Colonic mucosa (tissue), 4 donors: ENCODE data around the gene ZFP36. TPM values are rescaled to one million over a fixed set of nuclear protein-coding genes. Genes with fewer than 3 reads are reported as not detected.

Experiments used
- DNase-seq: peaks from one replicate; pipeline ENCODE4 v3.0.0-alpha.2; 2020
- H3K27ac ChIP-seq: fragments of 200-600 bp; one replicate; pipeline ENCODE4 v1.8.0; 2021
- H3K27me3 ChIP-seq: fragments of 200-600 bp; one replicate; pipeline ENCODE4 v1.8.0; 2021
- H3K36me3 ChIP-seq: fragments of 200-600 bp; one replicate; pipeline ENCODE4 v1.8.0; 2021
- H3K4me1 ChIP-seq: fragments of 200-600 bp; one replicate; pipeline ENCODE4 v1.8.0; 2021; ENCODE audit warnings: mild to moderate bottlenecking
- H3K4me3 ChIP-seq: fragments of 200-600 bp; one replicate; pipeline ENCODE4 v1.8.0; 2021
- H3K9ac ChIP-seq, 2 donors: one replicate each; pipeline ENCODE4 v1.7.0; 2013; ENCODE audit warnings: control low read depth in 2 of 2, low read depth in 2 of 2, low read length in 2 of 2
- H3K9me3 ChIP-seq: fragments of 200-600 bp; one replicate; pipeline ENCODE4 v1.8.0; 2021
- intact Hi-C: fragments of 100-400 bp; cut with DNase I; formaldehyde crosslinking; loops from one replicate; pipeline ENCODE4 v1.14.1; 2022
- total RNA-seq, 2 donors: library from RNA; stranded (reverse); fragmentation: NEBNext Ultra II Directional in 1 of 2; extraction: Animal tissue kit (Norgen Biotek cat#: 25700) in 1 of 2; gene quantifications; one replicate each; pipeline ENCODE4 v1.2.1, GENCODE V29; 2021
- TF ChIP-seq, protein P1 (sequence below): fragments of 200-600 bp; IDR thresholded peaks from one replicate; pipeline ENCODE4 v1.8.0; 2022; ENCODE audit warnings: antibody characterized with exemption, mild to moderate bottlenecking
- donor health status: healthy.
- donor health status: DM: no; HTN: no; CAD: no.
- donor health status: DM: no; HTN: no; CAD: no.

ZFP36 gene
- total RNA-seq, 2 donors from 2014 or later: 120 to 121 TPM

DNA sequence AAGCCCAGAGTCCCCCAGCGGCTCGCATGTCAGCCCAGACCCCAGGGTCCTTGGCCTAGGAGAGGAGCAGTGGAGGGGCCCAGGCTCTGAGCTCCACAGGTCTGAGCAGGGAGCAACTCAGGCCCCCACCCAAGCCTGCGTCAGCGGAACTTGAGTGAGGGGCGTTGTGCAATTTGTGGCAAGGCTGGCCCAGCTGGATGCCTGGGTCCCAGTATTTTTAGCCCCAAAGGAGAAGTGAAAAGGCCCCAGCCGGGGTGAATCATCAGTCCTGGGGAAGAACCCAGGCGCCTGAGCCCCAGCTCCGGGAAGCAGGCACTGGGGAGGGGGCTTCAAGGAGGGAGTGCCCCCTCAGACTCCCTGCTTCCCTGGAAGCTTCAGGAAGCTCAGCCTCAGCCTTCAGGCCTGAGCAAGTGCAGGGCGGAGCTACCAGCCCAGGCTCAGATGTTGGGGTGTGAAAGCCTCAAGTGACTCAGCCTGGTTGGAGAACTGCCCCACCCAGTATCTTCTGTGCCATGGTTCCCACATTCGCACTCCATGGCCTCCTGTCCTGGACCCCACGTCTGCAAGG lies 8.3 kb upstream of the ZFP36 start:
- Histone ChIP-seq H3K36me3 (no peaks in the 10 kb centered on the region), H3K27me3 (no peaks in the 10 kb centered on the region), H3K4me3 (peak overlapping the region; percentile 10), H3K9ac (peak overlapping the region; percentile 73 to 95), H3K27ac (peak overlapping the region; percentile 99), H3K9me3 (no peaks in the 10 kb centered on the region), H3K4me1 (peaks cover 24% of the 10 kb centered on the region)
- peak; percentile 89 for DNase-seq
- TF ChIP-seq, protein P1, sequence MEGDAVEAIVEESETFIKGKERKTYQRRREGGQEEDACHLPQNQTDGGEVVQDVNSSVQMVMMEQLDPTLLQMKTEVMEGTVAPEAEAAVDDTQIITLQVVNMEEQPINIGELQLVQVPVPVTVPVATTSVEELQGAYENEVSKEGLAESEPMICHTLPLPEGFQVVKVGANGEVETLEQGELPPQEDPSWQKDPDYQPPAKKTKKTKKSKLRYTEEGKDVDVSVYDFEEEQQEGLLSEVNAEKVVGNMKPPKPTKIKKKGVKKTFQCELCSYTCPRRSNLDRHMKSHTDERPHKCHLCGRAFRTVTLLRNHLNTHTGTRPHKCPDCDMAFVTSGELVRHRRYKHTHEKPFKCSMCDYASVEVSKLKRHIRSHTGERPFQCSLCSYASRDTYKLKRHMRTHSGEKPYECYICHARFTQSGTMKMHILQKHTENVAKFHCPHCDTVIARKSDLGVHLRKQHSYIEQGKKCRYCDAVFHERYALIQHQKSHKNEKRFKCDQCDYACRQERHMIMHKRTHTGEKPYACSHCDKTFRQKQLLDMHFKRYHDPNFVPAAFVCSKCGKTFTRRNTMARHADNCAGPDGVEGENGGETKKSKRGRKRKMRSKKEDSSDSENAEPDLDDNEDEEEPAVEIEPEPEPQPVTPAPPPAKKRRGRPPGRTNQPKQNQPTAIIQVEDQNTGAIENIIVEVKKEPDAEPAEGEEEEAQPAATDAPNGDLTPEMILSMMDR: no peak
- intact Hi-C loops: no loop called here

DNA sequence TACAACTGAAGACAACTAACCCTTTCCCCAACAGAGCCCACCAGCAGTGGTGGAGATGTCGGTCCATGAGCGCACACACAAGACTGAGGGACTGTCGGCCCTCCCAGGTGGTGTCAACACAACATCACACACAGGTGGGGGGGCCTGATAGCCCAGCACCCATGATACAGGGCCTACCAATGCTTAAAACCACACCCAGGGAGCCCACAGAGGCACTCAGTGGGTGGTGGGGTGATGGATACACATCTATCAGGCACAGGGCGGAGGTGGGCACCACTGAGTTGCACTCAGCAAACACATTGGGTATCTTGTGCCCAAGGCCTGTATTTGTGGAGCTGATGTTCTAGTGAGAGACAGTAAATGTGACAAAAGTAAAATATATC lies 7.0 kb upstream of the ZFP36 start:
- H3K27ac ChIP-seq: peak overlapping the region; percentile 99
- no peaks in the 10 kb centered on the region for H3K36me3 ChIP-seq
- H3K4me1 ChIP-seq: peaks cover 24% of the 10 kb centered on the region
- H3K9ac ChIP-seq: peak overlapping the region; percentile 1 to 70
- no peak overlapping the region for H3K4me3 ChIP-seq
- no peaks in the 10 kb centered on the region for H3K27me3 ChIP-seq
- intact Hi-C loops: no loop called here
- H3K9me3 ChIP-seq: no peaks in the 10 kb centered on the region
- TF ChIP-seq, protein P1: no peak
- DNase-seq: no peak

DNA sequence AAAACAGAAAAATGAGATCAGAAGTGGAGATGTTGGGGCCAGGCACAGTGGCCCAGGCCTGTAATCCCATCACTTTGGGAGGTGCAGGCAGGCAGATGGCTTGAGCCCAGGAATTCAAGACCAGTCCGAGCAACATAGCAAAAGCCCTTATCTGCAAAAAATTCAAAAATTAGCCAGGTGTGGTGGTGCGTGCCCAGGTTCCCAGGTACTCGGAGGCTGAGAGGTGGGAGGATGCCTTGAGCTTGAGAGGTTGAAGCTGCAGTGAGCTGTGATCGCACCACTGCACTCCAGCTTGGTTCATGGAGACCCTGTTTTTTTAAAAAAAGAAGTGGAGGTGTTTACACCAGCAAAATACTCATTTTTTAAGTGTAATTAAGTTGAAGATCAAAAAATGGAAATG lies 6.6 kb upstream of the ZFP36 start:
- Histone ChIP-seq H3K27me3 (no peaks in the 10 kb centered on the region), H3K4me1 (peaks cover 24% of the 10 kb centered on the region), H3K27ac (peak overlapping the region; percentile 99), H3K9ac (peak overlapping the region in 1 of 2 donors; percentile 70), H3K9me3 (no peaks in the 10 kb centered on the region), H3K4me3 (no peak overlapping the region), H3K36me3 (no peaks in the 10 kb centered on the region)
- no peak for DNase-seq
- intact Hi-C loops: no loop called here
- TF ChIP-seq, protein P1: no peak

DNA sequence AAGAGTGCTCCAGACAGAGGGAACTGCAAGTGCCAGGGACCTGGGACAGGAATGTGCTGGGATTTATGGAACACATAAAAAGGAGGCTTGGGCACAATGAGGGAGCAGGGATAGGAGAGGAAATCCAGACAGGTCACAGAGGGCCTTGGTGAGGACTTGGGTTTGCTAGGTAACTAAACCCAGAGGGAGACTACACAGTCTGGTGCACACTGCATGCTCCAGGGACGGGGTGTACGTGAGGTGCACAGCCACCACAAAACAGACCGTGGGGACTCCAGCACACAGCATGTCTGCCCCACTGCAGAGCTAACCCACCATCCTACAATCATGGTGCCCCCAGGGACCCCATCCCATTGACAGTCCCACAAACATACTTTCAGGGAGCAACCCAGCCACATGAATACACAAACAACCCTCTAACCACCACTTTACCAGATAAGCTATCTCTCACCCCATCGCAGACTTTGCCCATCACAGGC lies 5.5 kb upstream of the ZFP36 start:
- H3K9ac ChIP-seq: peak overlapping the region; percentile 88 to 96
- peak overlapping the region; percentile 100 for H3K27ac ChIP-seq
- peaks cover 24% of the 10 kb centered on the region for H3K4me1 ChIP-seq
- H3K9me3 ChIP-seq: no peaks in the 10 kb centered on the region
- no peak overlapping the region for H3K4me3 ChIP-seq
- TF ChIP-seq, protein P1: no peak
- no peaks in the 10 kb centered on the region for H3K27me3 ChIP-seq
- H3K36me3 ChIP-seq: no peaks in the 10 kb centered on the region
- DNase-seq: no peak
- intact Hi-C loops: no loop called here

DNA sequence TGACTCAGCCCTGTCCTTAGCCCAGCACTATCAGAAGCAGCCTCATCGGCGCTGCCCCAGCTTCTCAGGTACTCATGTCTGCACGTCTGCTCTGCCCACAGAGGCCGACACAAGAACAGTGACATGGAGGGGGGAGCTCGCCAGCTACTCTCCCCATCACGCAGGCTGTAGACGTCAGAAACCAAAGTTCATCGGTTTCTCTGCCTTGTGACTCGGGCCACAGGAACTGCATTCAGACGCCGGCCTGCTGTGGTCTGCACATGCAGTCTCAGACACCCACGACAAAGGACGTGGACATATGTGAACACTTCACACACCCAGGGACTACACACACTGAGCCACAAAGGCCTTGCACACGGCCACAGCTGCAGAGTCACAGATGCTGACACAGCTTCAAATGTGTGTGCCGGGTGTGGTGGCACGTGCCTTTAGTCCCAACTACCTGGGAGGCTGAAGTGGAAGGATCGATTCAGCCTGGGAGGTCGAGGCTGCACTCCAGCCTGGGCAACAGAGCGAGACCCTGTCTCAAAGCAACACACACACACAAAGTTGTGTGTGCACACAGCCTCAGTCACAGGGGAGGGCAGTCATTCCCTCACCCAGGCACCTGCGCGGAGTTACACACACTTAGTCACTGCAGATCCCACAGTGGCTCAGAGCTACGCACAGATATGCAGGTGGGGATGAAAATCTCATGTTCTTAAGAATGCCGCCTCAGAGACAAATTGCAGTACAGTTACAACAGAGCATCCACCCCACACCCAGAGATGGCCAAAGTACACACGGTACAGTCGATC lies 4.9 kb upstream of the ZFP36 start:
- H3K9me3 ChIP-seq: no peaks in the 10 kb centered on the region
- peak overlapping the region; percentile 100 for H3K27ac ChIP-seq
- intact Hi-C loops: no loop called here
- H3K9ac ChIP-seq: peak overlapping the region; percentile 88 to 96
- peaks cover 24% of the 10 kb centered on the region for H3K4me1 ChIP-seq
- H3K4me3 ChIP-seq: no peak overlapping the region
- H3K27me3 ChIP-seq: no peaks in the 10 kb centered on the region
- TF ChIP-seq, protein P1: no peak
- no peaks in the 10 kb centered on the region for H3K36me3 ChIP-seq
- DNase-seq: peak; percentile 87
